B cell (primary cell): ENCODE measurements around the gene DIPK1A. TPM values are rescaled to one million over a fixed set of nuclear protein-coding genes. Genes with fewer than 3 reads are reported as not detected.

ENCODE experiments used
- ATAC-seq: fragments of 200-7000 bp; cut with Tn5 transposase; one replicate; pipeline ENCODE4 v1.10.0; 2021; ENCODE audit warnings: low read depth, mild to moderate bottlenecking, moderate number of reproducible peaks, moderate library complexity
- CTCF ChIA-PET: fragments of 350-600 bp; sonication (Branson Sonifier 250); formaldehyde crosslinking; loops from one replicate; lab custom pipeline; 2021; ENCODE audit warnings: antibody characterized with exemption, inconsistent platforms; lab: Charles Lee
- POLR2A ChIA-PET: fragments of 350-600 bp; sonication (Branson Sonifier 250); formaldehyde crosslinking; loops from one replicate; lab custom pipeline; 2021; ENCODE audit warnings: antibody characterized with exemption; lab: Charles Lee
- DNase-seq: peaks from one replicate; pipeline ENCODE4 v3.0.0; 2013
- H2AFZ ChIP-seq: 2 replicates; pipeline ENCODE4 v1.6.1; 2012; ENCODE audit warnings: mild to moderate bottlenecking, low read depth, low read length; ENCODE audit not compliant: insufficient read depth, poor library complexity, severe bottlenecking
- H3K27ac ChIP-seq, 2 donors: 1 replicate in 1 of 2; 2 replicates in 1 of 2; pipeline ENCODE4 v1.5.1; 2012 to 2013; ENCODE audit warnings: low read length in 2 of 2, mild to moderate bottlenecking in 2 of 2, moderate library complexity in 1 of 2
- H3K27me3 ChIP-seq, 4 experiments: fragments of 200-600 bp in 1 of 4; sonication (generic) in 1 of 4; replicated peaks in 1 of 4; 1 replicate in 2 of 4; 2 replicates in 2 of 4; pipeline versions ENCODE4 v1.6.1 to v1.7.0; 2013 to 2016; ENCODE audit warnings: low read length in 3 of 4, mild to moderate bottlenecking in 2 of 4, mixed read lengths in 1 of 4, moderate library complexity in 1 of 4; ENCODE audit not compliant: insufficient read depth in 4 of 4, control insufficient read depth in 3 of 4; ENCODE audit errors: control extremely low read depth in 1 of 4
- H3K36me3 ChIP-seq, 2 experiments: replicated peaks in 1 of 2; 1 replicate in 1 of 2; 2 replicates in 1 of 2; pipeline versions ENCODE4 v1.6.1 to v1.7.1; 2013; ENCODE audit warnings: low read length in 1 of 2; ENCODE audit not compliant: insufficient read depth in 2 of 2, control insufficient read depth in 1 of 2; ENCODE audit errors: control extremely low read depth in 1 of 2, extremely low read depth in 1 of 2
- H3K4me1 ChIP-seq, 2 donors: fragments of 200-600 bp in 1 of 2; sonication (generic) in 1 of 2; 1 replicate in 1 of 2; 2 replicates in 1 of 2; pipeline versions ENCODE4 v1.5.1 to v1.6.1; 2013 to 2017; ENCODE audit warnings: low read length in 2 of 2; ENCODE audit not compliant: control insufficient read depth in 2 of 2, insufficient read depth in 2 of 2
- H3K4me2 ChIP-seq: replicated peaks from 2 replicates; pipeline ENCODE3; 2012; ENCODE audit warnings: mild to moderate bottlenecking, low read depth, low read length; ENCODE audit not compliant: poor library complexity, severe bottlenecking
- H3K4me3 ChIP-seq, 5 experiments: fragments of 200-600 bp in 1 of 5; sonication (generic) in 1 of 5; 1 replicate in 3 of 5; 2 replicates in 2 of 5; pipeline versions ENCODE4 v1.5.1 to v1.7.0; 2011 to 2016; ENCODE audit warnings: low read length in 4 of 5, mild to moderate bottlenecking in 4 of 5, low read depth in 2 of 5, control low read depth in 1 of 5, moderate library complexity in 1 of 5; ENCODE audit not compliant: insufficient read depth in 1 of 5; ENCODE audit errors: control extremely low read depth in 1 of 5, extremely low read depth in 1 of 5
- H3K79me2 ChIP-seq: fragments of 200-600 bp; sonication (generic); one replicate; pipeline ENCODE4 v1.6.0; 2016; ENCODE audit warnings: low read length; ENCODE audit not compliant: control insufficient read depth, insufficient read depth
- H3K9ac ChIP-seq: fragments of 200-600 bp; sonication (generic); 2 replicates; pipeline ENCODE4 v1.6.1; 2017; ENCODE audit warnings: mild to moderate bottlenecking, low read length, moderate library complexity
- H3K9me3 ChIP-seq, 3 donors: one replicate each; pipeline versions ENCODE4 v1.6.1 to v1.7.1; 2013; ENCODE audit warnings: low read length in 2 of 3; ENCODE audit not compliant: control insufficient read depth in 2 of 3, insufficient read depth in 1 of 3; ENCODE audit errors: control extremely low read depth in 1 of 3
- H4K20me1 ChIP-seq: 2 replicates; pipeline ENCODE4 v1.6.0; 2012; ENCODE audit warnings: mild to moderate bottlenecking, low read length; ENCODE audit not compliant: insufficient read depth, control insufficient read depth, poor library complexity, severe bottlenecking
- H3K27ac Mint-ChIP-seq: one replicate; pipeline ENCODE4 v1.8.0; 2021; ENCODE audit warnings: mixed read lengths
- H3K27me3 Mint-ChIP-seq: one replicate; pipeline ENCODE4 v1.8.0; 2021; ENCODE audit warnings: mixed read lengths
- H3K4me1 Mint-ChIP-seq: one replicate; pipeline ENCODE4 v1.8.0; 2021; ENCODE audit warnings: mixed read lengths
- H3K4me3 Mint-ChIP-seq: one replicate; pipeline ENCODE4 v1.8.0; 2021; ENCODE audit warnings: mixed read lengths
- H3K9me3 Mint-ChIP-seq: one replicate; pipeline ENCODE4 v1.8.0; 2022; ENCODE audit warnings: mixed read lengths; ENCODE audit not compliant: insufficient read depth
- EZH2 ChIP-seq: IDR thresholded peaks from 2 replicates; pipeline ENCODE4 v1.6.1; 2012; ENCODE audit warnings: borderline replicate concordance, low read depth, mild to moderate bottlenecking, moderate library complexity, low read length; ENCODE audit not compliant: insufficient read depth, poor library complexity, severe bottlenecking
- WGBS: methylation state at CpG from one replicate; pipeline ENCODE4 v1.1.5; 2013; ENCODE audit warnings: missing lambda C conversion rate; ENCODE audit not compliant: insufficient coverage; 5-methylcytosine and 5-hydroxymethylcytosine counted together
- intact Hi-C: fragments of 100-400 bp; cut with micrococcal nuclease; formaldehyde crosslinking; loops from one replicate; pipeline ENCODE4 v1.10.0; 2022
- polyA plus RNA-seq: library from polyadenylated mRNA; depleted of rRNA; stranded (reverse); fragments of >200 nt; gene quantifications from 2 replicates; pipeline ENCODE4 v1.2.3, GENCODE V29; 2012
- total RNA-seq, 2 donors: library from RNA; stranded (reverse); fragments of 120-200 nt in 1 of 2; gene quantifications; 1 replicate in 1 of 2; 2 replicates in 1 of 2; pipeline versions ENCODE4 v1.2.3 to v1.2.4, GENCODE V29; 2013 to 2022
- TF ChIP-seq, protein P1 (sequence below): fragments of 200-600 bp; IDR thresholded peaks from one replicate; pipeline ENCODE4 v1.8.0; 2022; ENCODE audit warnings: antibody characterized with exemption, mild to moderate bottlenecking

The DIPK1A gene
- total and polyA plus RNA-seq, 2 donors (not counting 1 experiment from before 2014, with no cell fraction given) = 10.7 to 22.7 TPM

DNA sequence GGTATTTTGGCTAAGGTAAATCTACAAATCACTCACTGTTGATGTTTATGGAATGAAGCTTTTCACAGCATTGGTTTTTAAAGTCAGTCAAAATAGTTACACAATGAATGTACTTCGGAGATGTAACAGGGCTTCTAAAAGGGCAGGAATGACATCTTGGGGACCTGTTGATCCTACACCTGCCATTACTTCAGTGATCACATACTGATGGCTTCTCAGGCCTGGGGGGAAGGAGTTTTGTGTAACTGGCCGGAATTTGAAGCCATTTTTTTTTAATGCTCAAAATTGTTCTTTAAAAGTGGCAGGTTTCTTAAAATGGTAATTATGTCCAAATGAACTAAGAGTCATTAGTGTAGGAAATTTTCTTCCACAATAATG lies 118.2 kb downstream of the DIPK1A start:
- H3K27me3 Mint-ChIP-seq = no peaks in the 10 kb centered on the region
- Histone ChIP-seq H3K27ac (no peak overlapping the region), H2AFZ (no peak overlapping the region), H4K20me1 (peaks cover 20% of the 10 kb centered on the region), H3K9me3 (no peaks in the 10 kb centered on the region), H3K27me3 (no peaks in the 10 kb centered on the region), H3K9ac (no peak overlapping the region), H3K79me2 (peaks cover 9% of the 10 kb centered on the region), H3K4me2 (no peak overlapping the region), H3K4me3 (no peak overlapping the region), H3K36me3 (peaks cover 16 to 75% of the 10 kb centered on the region in 2 experiments), H3K4me1 (peaks cover 0 to 5% of the 10 kb centered on the region in 2 donors)
- H3K4me1 Mint-ChIP-seq = peaks cover 16% of the 10 kb centered on the region
- CTCF ChIA-PET = interaction anchor here (0.8 to 1.2 kb wide), 3 partner anchors 11 to 150 kb away, joined by 3 read pairs; partner anchors contain the start of gene RPL5
- TF ChIP-seq EZH2 = no peak
- TF ChIP-seq, protein P1, sequence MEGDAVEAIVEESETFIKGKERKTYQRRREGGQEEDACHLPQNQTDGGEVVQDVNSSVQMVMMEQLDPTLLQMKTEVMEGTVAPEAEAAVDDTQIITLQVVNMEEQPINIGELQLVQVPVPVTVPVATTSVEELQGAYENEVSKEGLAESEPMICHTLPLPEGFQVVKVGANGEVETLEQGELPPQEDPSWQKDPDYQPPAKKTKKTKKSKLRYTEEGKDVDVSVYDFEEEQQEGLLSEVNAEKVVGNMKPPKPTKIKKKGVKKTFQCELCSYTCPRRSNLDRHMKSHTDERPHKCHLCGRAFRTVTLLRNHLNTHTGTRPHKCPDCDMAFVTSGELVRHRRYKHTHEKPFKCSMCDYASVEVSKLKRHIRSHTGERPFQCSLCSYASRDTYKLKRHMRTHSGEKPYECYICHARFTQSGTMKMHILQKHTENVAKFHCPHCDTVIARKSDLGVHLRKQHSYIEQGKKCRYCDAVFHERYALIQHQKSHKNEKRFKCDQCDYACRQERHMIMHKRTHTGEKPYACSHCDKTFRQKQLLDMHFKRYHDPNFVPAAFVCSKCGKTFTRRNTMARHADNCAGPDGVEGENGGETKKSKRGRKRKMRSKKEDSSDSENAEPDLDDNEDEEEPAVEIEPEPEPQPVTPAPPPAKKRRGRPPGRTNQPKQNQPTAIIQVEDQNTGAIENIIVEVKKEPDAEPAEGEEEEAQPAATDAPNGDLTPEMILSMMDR = no peak
- DNase-seq (no peak), ATAC-seq (no peak)
- WGBS = no CpG with 5 or more reads among the region's 2 CpGs
- POLR2A ChIA-PET = interaction anchor here (0.6 kb wide), 1 partner anchor 230 kb away, joined by 3 read pairs; no protein-coding TSS in a partner anchor
- H3K4me3 Mint-ChIP-seq = no peak overlapping the region
- intact Hi-C loops = no loop called here
- H3K9me3 Mint-ChIP-seq = no peaks in the 10 kb centered on the region
- peak overlapping the region; percentile 50 for H3K27ac Mint-ChIP-seq

DNA sequence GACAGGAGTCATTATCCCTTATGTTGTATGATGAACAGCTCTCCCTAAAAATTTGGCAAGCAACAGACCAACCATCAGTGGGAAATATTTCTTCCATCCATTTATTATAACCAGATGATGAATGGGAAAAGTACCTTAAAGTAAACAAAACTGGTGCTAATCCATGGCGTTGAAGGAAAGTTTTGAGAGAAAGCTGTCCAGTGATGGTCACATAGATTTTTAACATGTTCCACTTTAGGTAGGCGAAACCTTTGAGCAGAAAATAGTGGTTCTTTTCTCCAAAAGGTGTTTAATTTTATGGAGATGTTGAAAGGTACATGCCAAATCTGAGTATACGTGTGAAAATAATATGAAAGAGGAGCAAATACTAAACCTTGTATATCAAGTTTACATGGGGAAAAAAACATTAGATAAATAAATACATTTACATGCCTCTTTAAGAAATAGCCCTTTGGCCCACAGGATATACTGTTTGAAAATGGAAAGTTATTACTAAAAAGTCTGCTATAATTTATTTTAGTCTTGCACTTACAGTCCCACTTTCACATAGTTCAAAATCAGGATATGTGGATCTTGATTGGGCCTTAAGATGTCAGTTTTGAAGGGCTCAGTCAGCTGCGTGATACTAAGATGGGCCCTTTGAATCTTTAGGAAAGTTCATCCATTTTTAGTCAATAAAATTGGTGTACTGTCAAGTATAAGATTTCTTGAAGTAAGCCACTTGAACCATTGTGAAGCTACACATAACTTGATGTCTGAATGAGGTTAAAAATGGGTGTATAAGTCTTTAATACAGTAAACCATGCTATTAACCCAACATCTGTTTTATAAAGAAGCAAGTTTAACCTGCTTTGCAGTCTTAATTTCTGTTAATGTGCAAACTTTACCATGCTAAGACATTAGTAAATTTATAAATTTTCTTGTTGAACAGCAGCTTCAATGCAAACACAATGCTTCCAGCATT lies 118.9 kb downstream of the DIPK1A start:
- no peaks in the 10 kb centered on the region for H3K27me3 Mint-ChIP-seq
- intact Hi-C loops = no loop called here
- TF ChIP-seq EZH2 = no peak
- TF ChIP-seq, protein P1 = no peak
- Histone ChIP-seq H3K9me3 (no peaks in the 10 kb centered on the region), H3K9ac (no peak overlapping the region), H3K36me3 (peaks cover 15 to 78% of the 10 kb centered on the region in 2 experiments), H4K20me1 (peaks cover 24% of the 10 kb centered on the region), H3K4me2 (no peak overlapping the region), H2AFZ (no peak overlapping the region), H3K4me3 (no peak overlapping the region), H3K79me2 (peaks cover 15% of the 10 kb centered on the region), H3K27me3 (no peaks in the 10 kb centered on the region), H3K4me1 (peaks cover 0 to 5% of the 10 kb centered on the region in 2 donors), H3K27ac (no peak overlapping the region)
- ATAC-seq (no peak), DNase-seq (no peak)
- peaks cover 23% of the 10 kb centered on the region for H3K4me1 Mint-ChIP-seq
- no peak overlapping the region for H3K27ac Mint-ChIP-seq
- no peaks in the 10 kb centered on the region for H3K9me3 Mint-ChIP-seq
- H3K4me3 Mint-ChIP-seq = no peak overlapping the region
- POLR2A ChIA-PET = interaction anchor here (0.6 kb wide), 1 partner anchor 231 kb away, joined by 3 read pairs; no protein-coding TSS in a partner anchor
- 96% methylated on average over 2 of the region's 4 CpGs for WGBS
- CTCF ChIA-PET = interaction anchor here (0.8 to 1.4 kb wide), 4 partner anchors 10 to 152 kb away, joined by 3 to 7 read pairs (median 3); partner anchors contain the start of gene RPL5
